Natural killer cell (primary cell): ENCODE data around the gene KRT32. TPM values are rescaled to one million over a fixed set of nuclear protein-coding genes. Genes with fewer than 3 reads are reported as not detected.

ENCODE experiments used
- ATAC-seq, 3 donors: fragments of 150-1000 bp in 2 of 3; fragments of 200-7000 bp in 1 of 3; cut with Tn5 transposase; 1 replicate in 1 of 3; 2 replicates in 2 of 3; pipeline ENCODE4 v1.10.0; 2021; ENCODE audit warnings: mild to moderate bottlenecking in 2 of 3, moderate library complexity in 2 of 3
- DNase-seq, 2 donors: peaks; one replicate each; pipeline versions ENCODE4 v3.0.0 to v3.0.0-alpha.2; 2013 to 2021; ENCODE audit warnings: mixed read lengths in 1 of 2
- H3K27ac ChIP-seq: one replicate; pipeline ENCODE4 v1.5.1; 2013; ENCODE audit warnings: mild to moderate bottlenecking, low read length
- H3K27me3 ChIP-seq: one replicate; pipeline ENCODE4 v1.6.1; 2013; ENCODE audit warnings: low read length; ENCODE audit not compliant: control insufficient read depth, insufficient read depth
- H3K36me3 ChIP-seq: one replicate; pipeline ENCODE4 v1.6.1; 2013; ENCODE audit warnings: low read length; ENCODE audit not compliant: control insufficient read depth, insufficient read depth
- H3K4me1 ChIP-seq: one replicate; pipeline ENCODE4 v1.6.1; 2013; ENCODE audit warnings: low read length; ENCODE audit not compliant: control insufficient read depth, insufficient read depth
- H3K4me3 ChIP-seq: one replicate; pipeline ENCODE4 v1.5.1; 2013; ENCODE audit warnings: low read length
- H3K9me3 ChIP-seq: one replicate; pipeline ENCODE4 v1.6.1; 2013; ENCODE audit warnings: low read length; ENCODE audit not compliant: control insufficient read depth, insufficient read depth
- H3K27ac Mint-ChIP-seq, 2 donors: one replicate each; pipeline ENCODE4 v1.8.0; 2022; ENCODE audit warnings: mild to moderate bottlenecking in 2 of 2, mixed read lengths in 2 of 2, moderate library complexity in 1 of 2
- H3K27me3 Mint-ChIP-seq, 2 donors: one replicate each; pipeline ENCODE4 v1.8.0; 2022; ENCODE audit warnings: low read depth in 2 of 2, mixed read lengths in 2 of 2
- H3K36me3 Mint-ChIP-seq: one replicate; pipeline ENCODE4 v1.8.0; 2022; ENCODE audit warnings: mixed read lengths
- H3K4me1 Mint-ChIP-seq, 2 donors: one replicate each; pipeline ENCODE4 v1.8.0; 2022; ENCODE audit warnings: mixed read lengths in 2 of 2
- H3K4me3 Mint-ChIP-seq: one replicate; pipeline ENCODE4 v1.8.0; 2022; ENCODE audit warnings: mild to moderate bottlenecking, moderate library complexity, mixed read lengths
- H3K9me3 Mint-ChIP-seq, 2 donors: one replicate each; pipeline ENCODE4 v1.8.0; 2022; ENCODE audit warnings: mixed read lengths in 2 of 2
- WGBS: methylation state at CpG from one replicate; pipeline ENCODE4 v1.1.7; 2013; ENCODE audit warnings: missing lambda C conversion rate; ENCODE audit not compliant: insufficient coverage; 5-methylcytosine and 5-hydroxymethylcytosine counted together
- intact Hi-C: fragments of 100-400 bp; cut with micrococcal nuclease; formaldehyde crosslinking; loops from one replicate; pipeline ENCODE4 v1.14.2; 2022
- total RNA-seq, 4 donors: library from RNA; stranded (reverse); fragments of 120-200 nt in 1 of 4; gene quantifications; one replicate each; pipeline versions ENCODE4 v1.2.3 to v1.2.4, GENCODE V29; 2013 to 2022
- TF ChIP-seq, protein P1 (sequence below): fragments of 200-600 bp; IDR thresholded peaks from one replicate; pipeline ENCODE4 v1.8.0; 2022; ENCODE audit warnings: antibody characterized with exemption

The KRT32 gene
- total RNA-seq, 3 donors from 2014 or later (not counting 1 experiment from before 2014, with no cell fraction given), result not detected

- H3K36me3 Mint-ChIP-seq, result no peaks in the 10 kb centered on the region
- ATAC-seq, result no peak
- intact Hi-C loops, result no loop called here
- no peaks in the 10 kb centered on the region for H3K9me3 Mint-ChIP-seq
- no peak overlapping the region for H3K27ac ChIP-seq
- H3K36me3 ChIP-seq, result no peaks in the 10 kb centered on the region
- no peak overlapping the region for H3K4me3 Mint-ChIP-seq
- peaks cover 21% of the 10 kb centered on the region for H3K4me1 ChIP-seq
- H3K4me3 ChIP-seq, result no peak overlapping the region
- DNase-seq, result no peak
- peaks cover 12 to 20% of the 10 kb centered on the region in 2 donors for H3K27me3 Mint-ChIP-seq
- no peaks in the 10 kb centered on the region for H3K9me3 ChIP-seq
- no peak overlapping the region for H3K27ac Mint-ChIP-seq
- WGBS, result 85% methylated on average over 15 of the region's 15 CpGs
- TF ChIP-seq, protein P1, sequence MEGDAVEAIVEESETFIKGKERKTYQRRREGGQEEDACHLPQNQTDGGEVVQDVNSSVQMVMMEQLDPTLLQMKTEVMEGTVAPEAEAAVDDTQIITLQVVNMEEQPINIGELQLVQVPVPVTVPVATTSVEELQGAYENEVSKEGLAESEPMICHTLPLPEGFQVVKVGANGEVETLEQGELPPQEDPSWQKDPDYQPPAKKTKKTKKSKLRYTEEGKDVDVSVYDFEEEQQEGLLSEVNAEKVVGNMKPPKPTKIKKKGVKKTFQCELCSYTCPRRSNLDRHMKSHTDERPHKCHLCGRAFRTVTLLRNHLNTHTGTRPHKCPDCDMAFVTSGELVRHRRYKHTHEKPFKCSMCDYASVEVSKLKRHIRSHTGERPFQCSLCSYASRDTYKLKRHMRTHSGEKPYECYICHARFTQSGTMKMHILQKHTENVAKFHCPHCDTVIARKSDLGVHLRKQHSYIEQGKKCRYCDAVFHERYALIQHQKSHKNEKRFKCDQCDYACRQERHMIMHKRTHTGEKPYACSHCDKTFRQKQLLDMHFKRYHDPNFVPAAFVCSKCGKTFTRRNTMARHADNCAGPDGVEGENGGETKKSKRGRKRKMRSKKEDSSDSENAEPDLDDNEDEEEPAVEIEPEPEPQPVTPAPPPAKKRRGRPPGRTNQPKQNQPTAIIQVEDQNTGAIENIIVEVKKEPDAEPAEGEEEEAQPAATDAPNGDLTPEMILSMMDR, result no peak
- H3K27me3 ChIP-seq, result no peaks in the 10 kb centered on the region
- no peaks in the 10 kb centered on the region for H3K4me1 Mint-ChIP-seq
Observed at GRCh38 chr17:41500131-41500911, 33.1 kb upstream of the KRT32 start.

DNA sequence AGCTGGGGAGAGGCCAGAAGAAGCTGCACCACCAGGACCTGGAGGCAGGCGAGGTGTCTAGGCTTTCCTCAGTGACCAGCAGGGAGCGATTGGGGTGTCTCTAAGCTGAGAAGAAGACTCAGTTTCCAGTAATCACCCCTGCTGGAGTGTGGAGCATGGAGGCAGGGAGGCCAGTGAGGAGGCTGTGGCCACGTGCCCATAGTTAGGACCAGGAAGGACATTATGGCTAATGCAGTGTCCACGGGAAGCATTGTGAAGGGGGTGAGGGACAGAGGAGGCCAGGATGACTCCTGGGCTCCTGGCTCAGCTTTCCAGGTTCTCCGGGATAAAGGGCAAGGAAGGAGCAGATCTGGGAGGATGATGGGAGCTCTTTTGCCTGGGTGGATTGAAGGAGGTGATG lies 32.5 kb upstream of the KRT32 start:
- ATAC-seq, result no peak
- TF ChIP-seq, protein P1, result no peak
- H3K27me3 ChIP-seq, result no peaks in the 10 kb centered on the region
- no peak for DNase-seq
- no peaks in the 10 kb centered on the region for H3K9me3 ChIP-seq
- Mint-ChIP-seq H3K9me3 (no peaks in the 10 kb centered on the region), H3K36me3 (no peaks in the 10 kb centered on the region), H3K4me1 (no peaks in the 10 kb centered on the region), H3K27me3 (peaks cover 12 to 20% of the 10 kb centered on the region in 2 donors), H3K27ac (no peak overlapping the region), H3K4me3 (no peak overlapping the region)
- no peaks in the 10 kb centered on the region for H3K36me3 ChIP-seq
- H3K4me3 ChIP-seq, result no peak overlapping the region
- WGBS, result 82% methylated on average over 5 of the region's 5 CpGs
- H3K4me1 ChIP-seq, result peaks cover 21% of the 10 kb centered on the region
- intact Hi-C loops, result no loop called here
- no peak overlapping the region for H3K27ac ChIP-seq

DNA sequence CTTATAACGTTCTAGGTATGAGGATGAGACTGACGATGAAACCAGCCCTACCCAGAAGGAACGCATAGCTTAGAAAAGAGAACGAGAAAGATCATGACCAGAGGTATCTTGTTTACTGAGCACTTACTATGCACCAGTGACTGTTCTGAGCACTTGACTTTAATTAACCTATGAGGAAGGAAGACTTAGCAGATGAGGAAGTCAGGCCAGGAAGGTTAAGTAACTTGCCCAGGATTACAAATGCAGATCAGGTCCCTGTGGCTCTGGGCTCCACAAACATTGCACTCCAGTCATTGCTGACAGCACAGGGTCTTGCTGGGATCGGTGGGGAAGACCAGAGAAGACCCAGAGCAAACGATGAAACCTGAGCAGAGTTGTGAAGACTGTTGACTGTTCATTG lies 31.1 kb upstream of the KRT32 start:
- peak in 1 of 3 donors; percentile 46 for ATAC-seq
- Mint-ChIP-seq H3K4me1 (no peaks in the 10 kb centered on the region), H3K27ac (no peak overlapping the region), H3K4me3 (no peak overlapping the region), H3K36me3 (no peaks in the 10 kb centered on the region), H3K27me3 (peaks cover 12 to 20% of the 10 kb centered on the region in 2 donors), H3K9me3 (no peaks in the 10 kb centered on the region)
- no peak overlapping the region for H3K27ac ChIP-seq
- TF ChIP-seq, protein P1, result no peak
- H3K9me3 ChIP-seq, result no peaks in the 10 kb centered on the region
- intact Hi-C loops, result no loop called here
- whole genome bisulfite sequencing, result 76% methylated on average over 6 of the region's 6 CpGs
- H3K4me3 ChIP-seq, result no peak overlapping the region
- DNase-seq, result no peak
- H3K36me3 ChIP-seq, result no peaks in the 10 kb centered on the region
- H3K27me3 ChIP-seq, result no peaks in the 10 kb centered on the region
- H3K4me1 ChIP-seq, result peaks cover 21% of the 10 kb centered on the region
